ENCODE results near the gene FAAH2.
"Not testable (repeated sequence)": the region's sequence is repeated elsewhere in the genome, so short reads cannot be mapped to it uniquely, and the experiment has no call there.

The FAAH2 gene

GRCh38 chrX:57286507-57287251 lies at the start of gene FAAH2:
FAAH2 (plus strand) TSS chrX:57286706; CDS start chrX:57286826, 120 bp downstream.
- no peak for DNase-seq

GRCh38 chrX:57241967-57242366 lies 44.5 kb upstream of the FAAH2 start:
- DNase-seq, result no peak

- DNase-seq, result no peak
These were observed 34.5 kb upstream of the FAAH2 start for GRCh38 chrX:57251965-57252364.

GRCh38 chrX:57265126-57265525 lies 21.4 kb upstream of the FAAH2 start:
- no peak for DNase-seq

GRCh38 chrX:57266275-57266674 lies 20.2 kb upstream of the FAAH2 start:
- DNase-seq, result no peak

GRCh38 chrX:57266871-57267270 lies 19.6 kb upstream of the FAAH2 start:
- DNase-seq, result no peak

- no peak for DNase-seq
These were observed 19.2 kb upstream of the FAAH2 start for GRCh38 chrX:57267308-57267707.

- no peak for DNase-seq
These were observed 15.5 kb upstream of the FAAH2 start for GRCh38 chrX:57270980-57271379.

- DNase-seq, result no peak
These were observed 3.9 kb upstream of the FAAH2 start for GRCh38 chrX:57282568-57282967.

GRCh38 chrX:57285001-57285400 lies 1.5 kb upstream of the FAAH2 start:
- DNase-seq, result no peak

- no peak for DNase-seq
These were observed 2.6 kb downstream of the FAAH2 start for GRCh38 chrX:57289089-57289488.

GRCh38 chrX:57294961-57295360 lies 8.5 kb downstream of the FAAH2 start:
- no peak for DNase-seq

- DNase-seq, result not testable (repeated sequence)
These were observed 9.2 kb downstream of the FAAH2 start for GRCh38 chrX:57295679-57296078.

- DNase-seq, result no peak
These were observed 27.2 kb downstream of the FAAH2 start for GRCh38 chrX:57313583-57314215.

- DNase-seq, result no peak
These were observed 42.5 kb downstream of the FAAH2 start for GRCh38 chrX:57329008-57329407.

- DNase-seq, result not testable (repeated sequence)
These were observed 49.3 kb downstream of the FAAH2 start for GRCh38 chrX:57335790-57336189.

GRCh38 chrX:57353472-57354132 lies 67.1 kb downstream of the FAAH2 start:
- no peak for DNase-seq

- no peak for DNase-seq
These were observed 77.6 kb downstream of the FAAH2 start for GRCh38 chrX:57364145-57364544.

GRCh38 chrX:57366430-57366829 lies 79.9 kb downstream of the FAAH2 start:
- DNase-seq, result no peak

GRCh38 chrX:57367649-57368048 lies 81.1 kb downstream of the FAAH2 start:
- DNase-seq, result no peak

- no peak for DNase-seq
These were observed 81.7 kb downstream of the FAAH2 start for GRCh38 chrX:57368158-57368557.

- DNase-seq, result no peak
These were observed 92.8 kb downstream of the FAAH2 start for GRCh38 chrX:57379296-57379695.

GRCh38 chrX:57380026-57380796 lies 93.7 kb downstream of the FAAH2 start:
- DNase-seq, result no peak
